22Rv1 (cell line): ENCODE results near the gene HDGF.

Experiments used
- ZFX ChIP-seq: fragments of 450-650 bp; IDR thresholded peaks from 2 replicates; pipeline ENCODE4 v1.6.1; 2017; ENCODE audit warnings: antibody characterized with exemption, borderline replicate concordance
- TF ChIP-seq, protein P1 (sequence below): fragments of 450-650 bp; IDR thresholded peaks from 2 replicates; pipeline ENCODE4 v1.5.1; 2017; ENCODE audit warnings: mild to moderate bottlenecking

DNA sequence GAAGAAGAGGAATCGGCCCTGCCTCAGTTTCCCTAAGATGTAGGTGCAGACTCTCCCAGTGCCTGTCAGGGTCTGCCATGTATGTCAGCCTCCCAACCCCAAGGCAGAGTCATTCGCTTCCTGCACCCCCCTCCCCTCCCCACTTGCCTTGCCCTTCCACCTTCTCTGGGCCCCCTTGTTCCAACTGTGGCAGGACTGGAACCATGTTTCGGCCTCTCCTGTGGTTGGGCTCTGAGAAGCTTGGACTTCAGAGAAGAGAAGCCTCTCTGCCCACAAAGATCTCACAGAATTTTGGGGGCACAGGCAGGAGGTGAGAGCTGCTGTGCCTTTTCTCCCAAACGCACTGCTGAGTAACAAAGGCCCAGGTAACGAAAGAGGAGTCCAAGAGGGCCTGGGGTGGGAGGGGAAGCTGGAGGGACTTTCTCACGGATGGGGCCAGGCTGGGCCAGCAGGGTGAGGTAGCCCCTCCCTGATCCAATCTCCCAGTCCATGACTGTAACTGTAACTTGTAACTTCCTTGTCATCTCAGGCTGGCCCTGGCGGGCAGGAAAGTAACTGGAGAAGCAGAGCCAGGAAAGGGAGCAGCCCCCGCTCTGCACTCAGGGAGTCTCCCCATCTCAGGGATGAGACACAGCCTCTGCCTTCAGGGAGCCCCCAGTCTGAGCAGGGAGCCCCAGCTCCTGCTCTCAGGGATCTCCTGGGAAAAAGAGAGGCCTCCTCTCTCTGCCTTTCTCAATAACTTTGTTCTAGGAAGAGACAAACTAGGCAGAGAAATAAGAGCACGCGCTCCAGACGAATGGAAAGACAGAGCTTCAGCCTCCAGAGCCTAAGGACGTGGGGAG, 57.4 kb downstream of the HDGF start:
- TF ChIP-seq, protein P1, sequence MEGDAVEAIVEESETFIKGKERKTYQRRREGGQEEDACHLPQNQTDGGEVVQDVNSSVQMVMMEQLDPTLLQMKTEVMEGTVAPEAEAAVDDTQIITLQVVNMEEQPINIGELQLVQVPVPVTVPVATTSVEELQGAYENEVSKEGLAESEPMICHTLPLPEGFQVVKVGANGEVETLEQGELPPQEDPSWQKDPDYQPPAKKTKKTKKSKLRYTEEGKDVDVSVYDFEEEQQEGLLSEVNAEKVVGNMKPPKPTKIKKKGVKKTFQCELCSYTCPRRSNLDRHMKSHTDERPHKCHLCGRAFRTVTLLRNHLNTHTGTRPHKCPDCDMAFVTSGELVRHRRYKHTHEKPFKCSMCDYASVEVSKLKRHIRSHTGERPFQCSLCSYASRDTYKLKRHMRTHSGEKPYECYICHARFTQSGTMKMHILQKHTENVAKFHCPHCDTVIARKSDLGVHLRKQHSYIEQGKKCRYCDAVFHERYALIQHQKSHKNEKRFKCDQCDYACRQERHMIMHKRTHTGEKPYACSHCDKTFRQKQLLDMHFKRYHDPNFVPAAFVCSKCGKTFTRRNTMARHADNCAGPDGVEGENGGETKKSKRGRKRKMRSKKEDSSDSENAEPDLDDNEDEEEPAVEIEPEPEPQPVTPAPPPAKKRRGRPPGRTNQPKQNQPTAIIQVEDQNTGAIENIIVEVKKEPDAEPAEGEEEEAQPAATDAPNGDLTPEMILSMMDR = no peak
- no peak for TF ChIP-seq ZFX
